ENCODE results near the gene YTHDC1.
"Not testable (repeated sequence)": the region's sequence is repeated elsewhere in the genome, so short reads cannot be mapped to it uniquely, and the experiment has no call there.

The YTHDC1 gene

GRCh38 chr4:68349649-68350360 lies at the start of gene YTHDC1:
Gene YTHDC1 (minus strand): TSS chr4:68350090. CDS start chr4:68349753, 337 bp downstream.
- in situ Hi-C loops (cut with MboI; ENCODE audit: low sequenced_read_pairs) = no loop called here

- in situ Hi-C loops (cut with MboI; ENCODE audit: low sequenced_read_pairs) = no loop called here
These were observed 49.4 kb upstream of the YTHDC1 start for GRCh38 chr4:68399306-68399705.

- in situ Hi-C loops (cut with MboI; ENCODE audit: low sequenced_read_pairs) = no loop called here
These were observed 46.9 kb upstream of the YTHDC1 start for GRCh38 chr4:68396756-68397155.

- in situ Hi-C loops (cut with MboI; ENCODE audit: low sequenced_read_pairs) = no loop called here
These were observed 41.5 kb upstream of the YTHDC1 start for GRCh38 chr4:68391436-68391835.

GRCh38 chr4:68390205-68390935 lies 40.5 kb upstream of the YTHDC1 start:
- in situ Hi-C loops (cut with MboI; ENCODE audit: low sequenced_read_pairs) = no loop called here

- in situ Hi-C loops (cut with MboI; ENCODE audit: low sequenced_read_pairs) = not testable (repeated sequence)
These were observed 39.6 kb upstream of the YTHDC1 start for GRCh38 chr4:68389386-68389913.

GRCh38 chr4:68388347-68388865 lies 38.5 kb upstream of the YTHDC1 start:
- in situ Hi-C loops (cut with MboI; ENCODE audit: low sequenced_read_pairs) = no loop called here

- in situ Hi-C loops (cut with MboI; ENCODE audit: low sequenced_read_pairs) = no loop called here
These were observed 35.4 kb upstream of the YTHDC1 start for GRCh38 chr4:68385267-68385666.

- in situ Hi-C loops (cut with MboI; ENCODE audit: low sequenced_read_pairs) = no loop called here
These were observed 33.2 kb upstream of the YTHDC1 start for GRCh38 chr4:68383115-68383514.

GRCh38 chr4:68378226-68378625 lies 28.3 kb upstream of the YTHDC1 start:
- in situ Hi-C loops (cut with MboI; ENCODE audit: low sequenced_read_pairs) = no loop called here

GRCh38 chr4:68375667-68376559 lies 26.0 kb upstream of the YTHDC1 start:
- in situ Hi-C loops (cut with MboI; ENCODE audit: low sequenced_read_pairs) = no loop called here

- in situ Hi-C loops (cut with MboI; ENCODE audit: low sequenced_read_pairs) = no loop called here
These were observed 23.6 kb upstream of the YTHDC1 start for GRCh38 chr4:68373513-68373912.

GRCh38 chr4:68372588-68372987 lies 22.7 kb upstream of the YTHDC1 start:
- in situ Hi-C loops (cut with MboI; ENCODE audit: low sequenced_read_pairs) = no loop called here

GRCh38 chr4:68369142-68369805 lies 19.4 kb upstream of the YTHDC1 start:
- in situ Hi-C loops (cut with MboI; ENCODE audit: low sequenced_read_pairs) = no loop called here

- in situ Hi-C loops (cut with MboI; ENCODE audit: low sequenced_read_pairs) = no loop called here
These were observed 18.8 kb upstream of the YTHDC1 start for GRCh38 chr4:68368691-68369131.

GRCh38 chr4:68367835-68368234 lies 17.9 kb upstream of the YTHDC1 start:
- in situ Hi-C loops (cut with MboI; ENCODE audit: low sequenced_read_pairs) = no loop called here

GRCh38 chr4:68366600-68366999 lies 16.7 kb upstream of the YTHDC1 start:
- in situ Hi-C loops (cut with MboI; ENCODE audit: low sequenced_read_pairs) = no loop called here

GRCh38 chr4:68365068-68365467 lies 15.2 kb upstream of the YTHDC1 start:
- in situ Hi-C loops (cut with MboI; ENCODE audit: low sequenced_read_pairs) = no loop called here

GRCh38 chr4:68361146-68361589 lies 11.3 kb upstream of the YTHDC1 start:
- in situ Hi-C loops (cut with MboI; ENCODE audit: low sequenced_read_pairs) = no loop called here
